H1 (cell line): ENCODE results near the gene MCC. TPM values are rescaled to one million over a fixed set of nuclear protein-coding genes. Genes with fewer than 3 reads are reported as not detected.

Experiments used
- BRCA1 ChIP-seq: IDR thresholded peaks from 2 replicates; pipeline ENCODE4 v1.6.1; 2012; ENCODE audit warnings: low read depth, low read length, improper control_type of control experiment
- CBX8 ChIP-seq: fragments of 300-800, 300-1000 bp; sonication (generic); IDR thresholded peaks from 2 replicates; pipeline ENCODE4 v1.7.1; 2016; ENCODE audit warnings: low read depth, low read length, borderline replicate concordance
- CHD2 ChIP-seq: IDR thresholded peaks from 2 replicates; pipeline ENCODE4 v1.6.1; 2012; ENCODE audit warnings: low read length, improper control_type of control experiment
- CHD7 ChIP-seq: fragments of 300-600 bp; sonication (generic); IDR thresholded peaks from 2 replicates; pipeline ENCODE4 v1.7.1; 2012; ENCODE audit warnings: low read length, moderate library complexity, mild to moderate bottlenecking, inconsistent platforms; ENCODE audit not compliant: insufficient replicate concordance
- CTBP2 ChIP-seq: IDR thresholded peaks from 2 replicates; pipeline ENCODE4 v1.7.0; 2011; ENCODE audit warnings: borderline replicate concordance, mild to moderate bottlenecking, moderate library complexity, mixed read lengths, low read length; ENCODE audit not compliant: insufficient read depth, insufficient read length
- JUN ChIP-seq: IDR thresholded peaks from 2 replicates; pipeline ENCODE4 v1.6.1; 2011; ENCODE audit warnings: low read depth, mild to moderate bottlenecking, improper control_type of control experiment, low read length
- SIN3A ChIP-seq, 2 experiments: IDR thresholded peaks in 1 of 2; conservative IDR thresholded peaks in 1 of 2; 2 replicates each; pipeline ENCODE4 v1.6.1; 2011 to 2012; ENCODE audit warnings: low read length in 2 of 2, improper control_type of control experiment in 1 of 2, low read depth in 1 of 2, mild to moderate bottlenecking in 1 of 2
- SP1 ChIP-seq: IDR thresholded peaks from 2 replicates; pipeline ENCODE4 v1.6.1; 2011; ENCODE audit warnings: low read depth, low read length
- TCF12 ChIP-seq: IDR thresholded peaks from 2 replicates; pipeline ENCODE4 v1.6.1; 2011; ENCODE audit warnings: low read depth, mild to moderate bottlenecking, low read length
- ZNF274 ChIP-seq: IDR thresholded peaks from 2 replicates; pipeline ENCODE4 v1.7.0; 2012; ENCODE audit warnings: low read length, borderline replicate concordance; ENCODE audit errors: extremely low read depth
- polyA plus RNA-seq, 7 experiments: library from polyadenylated mRNA; depleted of rRNA in 3 of 7; stranded (reverse) in 5 of 7; unstranded in 2 of 7; fragments of >200 nt in 5 of 7; fragments of 200-250 nt in 2 of 7; gene quantifications; 1 replicate in 5 of 7; 2 replicates in 1 of 7; 4 replicates in 1 of 7; pipeline versions ENCODE4 v1.2.1 to v1.2.3, GENCODE V29; 2011 to 2013; ENCODE audit warnings: missing spikeins in 2 of 7, mixed read lengths in 2 of 7
- total RNA-seq: library from RNA; stranded (reverse); fragmentation: NEBNext Ultra II Directional; extraction: Animal tissue kit (Norgen Biotek cat#: 25700); gene quantifications from 2 replicates; pipeline ENCODE4 v1.2.1, GENCODE V29; 2021

Gene MCC
- total and polyA plus RNA-seq, 2 of the 8 experiments (the other 6 are each of a cell fraction or from before 2014, with no cell fraction given), result 2.6 to 18.3 TPM

- no peak for TF ChIP-seq CHD7
- no peak for TF ChIP-seq CHD2
- no peak for TF ChIP-seq SIN3A (conservative IDR thresholded peaks at IDR 0.05 in 1 of 2, IDR thresholded peaks at IDR 0.05 in 1 of 2; ENCODE audit: low read depth in 1 of 2, low read length in 2 of 2)
- no peak for TF ChIP-seq CTBP2
- no peak for TF ChIP-seq CBX8
- TF ChIP-seq TCF12, result no peak
- no peak for TF ChIP-seq JUN
- no peak for TF ChIP-seq ZNF274
- TF ChIP-seq SP1, result no peak
- TF ChIP-seq BRCA1, result no peak
Measured at GRCh38 chr5:113161806-113162205, 326.4 kb downstream of the MCC start (continued).
